Islet of Langerhans (tissue), 1 donor: ENCODE results near the gene NTM.
"Not testable (repeated sequence)": the region's sequence is repeated elsewhere in the genome, so short reads cannot be mapped to it uniquely, and the experiment has no call there.

Source experiments
- FAIRE-seq: peaks from one replicate; lab custom pipeline; 2011; peaks lifted over from hg19 to GRCh38; lab: Jason Lieb, UNC

The NTM gene

GRCh38 chr11:131463649-131464425 is 93.4 kb downstream of the NTM start:
- FAIRE-seq: no peak

GRCh38 chr11:131464461-131464860 is 94.0 kb downstream of the NTM start:
- FAIRE-seq: no peak

- no peak for FAIRE-seq
Measured at GRCh38 chr11:131465039-131465438, 94.6 kb downstream of the NTM start.

GRCh38 chr11:131465746-131466145 is 95.3 kb downstream of the NTM start:
- FAIRE-seq: no peak

- FAIRE-seq: no peak
Measured at GRCh38 chr11:131467645-131468394, 97.4 kb downstream of the NTM start.

- no peak for FAIRE-seq
Measured at GRCh38 chr11:131468565-131468964, 98.2 kb downstream of the NTM start.

GRCh38 chr11:131470216-131470925 is 100.0 kb downstream of the NTM start:
- FAIRE-seq: no peak

- no peak for FAIRE-seq
Measured at GRCh38 chr11:131471976-131472375, 101.6 kb downstream of the NTM start.

- FAIRE-seq: no peak
Measured at GRCh38 chr11:131474947-131475346, 104.5 kb downstream of the NTM start.

- no peak for FAIRE-seq
Measured at GRCh38 chr11:131476266-131476665, 105.9 kb downstream of the NTM start.

- no peak for FAIRE-seq
Measured at GRCh38 chr11:131478341-131478740, 107.9 kb downstream of the NTM start.

GRCh38 chr11:131481303-131481702 is 110.9 kb downstream of the NTM start:
- no peak for FAIRE-seq

GRCh38 chr11:131481971-131482370 is 111.6 kb downstream of the NTM start:
- no peak for FAIRE-seq

GRCh38 chr11:131483453-131483852 is 113.0 kb downstream of the NTM start:
- FAIRE-seq: no peak

- FAIRE-seq: no peak
Measured at GRCh38 chr11:131483877-131484276, 113.5 kb downstream of the NTM start.

- FAIRE-seq: no peak
Measured at GRCh38 chr11:131486100-131486499, 115.7 kb downstream of the NTM start.

GRCh38 chr11:131486937-131487635 is 116.7 kb downstream of the NTM start:
- no peak for FAIRE-seq

GRCh38 chr11:131488238-131488637 is 117.8 kb downstream of the NTM start:
- FAIRE-seq: no peak

- no peak for FAIRE-seq
Measured at GRCh38 chr11:131491503-131491902, 121.1 kb downstream of the NTM start.

- no peak for FAIRE-seq
Measured at GRCh38 chr11:131495423-131495822, 125.0 kb downstream of the NTM start.

GRCh38 chr11:131497686-131498085 is 127.3 kb downstream of the NTM start:
- FAIRE-seq: not testable (repeated sequence)

- no peak for FAIRE-seq
Measured at GRCh38 chr11:131498631-131499160, 128.3 kb downstream of the NTM start.
